Neural cell (in vitro differentiated cells): ENCODE measurements around the gene EYA4. TPM values are rescaled to one million over a fixed set of nuclear protein-coding genes. Genes with fewer than 3 reads are reported as not detected.

Experiments used
- H2AFZ ChIP-seq: fragments of 200-600, 300-800 bp; sonication (generic), shearing (Covaris generic); 2 replicates; pipeline ENCODE4 v1.6.0; 2014; ENCODE audit warnings: low read depth, mild to moderate bottlenecking, antibody characterized with exemption, low read length, moderate library complexity
- H3F3A ChIP-seq: fragments of 200-600 bp; shearing (Covaris generic); 2 replicates; pipeline ENCODE4 v1.6.1; 2016; ENCODE audit warnings: mild to moderate bottlenecking, moderate library complexity, mixed read lengths, antibody characterized with exemption, low read length; ENCODE audit not compliant: insufficient read depth, poor library complexity, severe bottlenecking
- H3K27ac ChIP-seq: fragments of 200-600, 300-800 bp; sonication (generic), shearing (Covaris generic); 2 replicates; pipeline ENCODE4 v1.5.1; 2014; ENCODE audit warnings: mild to moderate bottlenecking, low read length, moderate library complexity
- H3K27me3 ChIP-seq: fragments of 300-800, 200-600 bp; sonication (generic), shearing (Covaris generic); 2 replicates; pipeline ENCODE4 v1.6.0; 2014; ENCODE audit warnings: mild to moderate bottlenecking, low read depth, low read length, moderate library complexity; ENCODE audit not compliant: insufficient read depth
- H3K36me3 ChIP-seq: fragments of 300-800, 200-600 bp; sonication (generic), shearing (Covaris generic); 2 replicates; pipeline ENCODE4 v1.5.1; 2014; ENCODE audit warnings: mild to moderate bottlenecking, antibody characterized with exemption, low read length, moderate library complexity; ENCODE audit not compliant: insufficient read depth
- H3K4me2 ChIP-seq: fragments of 300-800, 200-600 bp; sonication (generic), shearing (Covaris generic); 2 replicates; pipeline ENCODE4 v1.6.0; 2014; ENCODE audit warnings: mild to moderate bottlenecking, low read length
- H3K4me3 ChIP-seq: fragments of 300-800, 200-600 bp; sonication (generic), shearing (Covaris generic); 2 replicates; pipeline ENCODE4 v1.5.1; 2014; ENCODE audit warnings: mild to moderate bottlenecking, low read length, moderate library complexity
- H3K79me2 ChIP-seq: fragments of 200-600 bp; shearing (Covaris generic); replicated peaks from 2 replicates; pipeline ENCODE4 v1.6.0; 2014; ENCODE audit warnings: mild to moderate bottlenecking, low read length, moderate library complexity; ENCODE audit not compliant: insufficient read depth
- H3K9ac ChIP-seq: fragments of 300-800, 200-600 bp; sonication (generic), shearing (Covaris generic); 2 replicates; pipeline ENCODE4 v1.6.1; 2016; ENCODE audit warnings: mild to moderate bottlenecking, low read length, mixed read lengths
- H3K9me2 ChIP-seq: fragments of 200-600 bp; shearing (Covaris generic); 2 replicates; pipeline ENCODE4 v1.6.1; 2016; ENCODE audit warnings: mild to moderate bottlenecking, low read length, mixed read lengths; ENCODE audit not compliant: insufficient read depth
- H3K9me3 ChIP-seq: fragments of 200-600, 300-800 bp; sonication (generic), shearing (Covaris generic); 2 replicates; pipeline ENCODE4 v1.6.1; 2016; ENCODE audit warnings: mild to moderate bottlenecking, mixed run types, low read length, moderate library complexity, mixed read lengths
- H4K20me1 ChIP-seq: fragments of 200-600 bp; shearing (Covaris generic); 2 replicates; pipeline ENCODE4 v1.6.1; 2016; ENCODE audit warnings: mild to moderate bottlenecking, mixed run types; ENCODE audit not compliant: insufficient read depth
- CTCF ChIP-seq: fragments of 450-650 bp; IDR thresholded peaks from 2 replicates; pipeline ENCODE4 v1.5.1; 2014; ENCODE audit warnings: antibody characterized with exemption, mild to moderate bottlenecking, moderate library complexity; ENCODE audit not compliant: poor library complexity, severe bottlenecking
- EP300 ChIP-seq: fragments of 450-650 bp; conservative IDR thresholded peaks from 2 replicates; pipeline ENCODE4 v1.6.1; 2014; ENCODE audit warnings: antibody characterized with exemption, mild to moderate bottlenecking, moderate library complexity; ENCODE audit not compliant: poor library complexity, severe bottlenecking
- EZH2 ChIP-seq: fragments of 200-600, 300-800 bp; shearing (Covaris generic), sonication (generic); IDR thresholded peaks from 2 replicates; pipeline ENCODE4 v1.6.1; 2014; ENCODE audit warnings: antibody characterized with exemption, low read length, borderline replicate concordance, mild to moderate bottlenecking; ENCODE audit not compliant: insufficient read depth, poor library complexity, severe bottlenecking
- MXI1 ChIP-seq: fragments of 450-650 bp; conservative IDR thresholded peaks from 2 replicates; pipeline ENCODE4 v1.6.1; 2014; ENCODE audit warnings: antibody characterized with exemption, mild to moderate bottlenecking; ENCODE audit not compliant: poor library complexity, severe bottlenecking
- POLR2AphosphoS5 ChIP-seq: IDR thresholded peaks from 2 replicates; pipeline ENCODE4 v1.6.1; 2012
- RAD21 ChIP-seq: fragments of 450-650 bp; conservative IDR thresholded peaks from 2 replicates; pipeline ENCODE4 v1.6.1; 2014; ENCODE audit warnings: antibody characterized with exemption, mild to moderate bottlenecking, moderate library complexity
- REST ChIP-seq: IDR thresholded peaks from 2 replicates; pipeline ENCODE4 v1.6.1; 2012; ENCODE audit warnings: borderline replicate concordance
- SMC3 ChIP-seq: fragments of 450-650 bp; conservative IDR thresholded peaks from 2 replicates; pipeline ENCODE4 v1.6.1; 2014; ENCODE audit warnings: antibody characterized with exemption, mild to moderate bottlenecking, moderate library complexity; ENCODE audit not compliant: poor library complexity
- TAF1 ChIP-seq: IDR thresholded peaks from 2 replicates; pipeline ENCODE4 v1.6.1; 2012; ENCODE audit warnings: low read depth
- polyA plus RNA-seq: library from polyadenylated mRNA; depleted of rRNA; stranded (reverse); fragments of >200 nt; gene quantifications from 2 replicates; pipeline ENCODE4 v1.2.3, GENCODE V29; 2014

Gene EYA4
- polyA plus RNA-seq, 1 donor from 2014 or later, result 2.6 TPM

DNA sequence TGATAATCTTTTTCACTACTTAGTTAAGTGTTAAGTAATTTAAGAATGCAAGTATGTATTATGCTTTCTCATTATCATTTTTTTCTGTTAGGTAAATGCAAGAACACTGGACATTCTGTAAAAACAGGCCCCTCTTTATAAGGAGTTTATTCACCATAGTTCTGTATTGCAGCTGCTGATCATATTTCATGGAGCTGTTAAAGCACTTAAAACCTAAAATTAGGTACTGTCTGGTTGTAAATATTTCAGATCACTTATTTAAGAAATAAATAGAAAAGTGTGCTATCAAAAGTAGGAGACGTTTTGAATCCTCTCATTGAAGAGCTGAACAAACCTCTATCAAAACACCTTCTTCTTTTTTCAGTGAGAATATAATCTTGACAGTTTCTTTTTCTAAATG, 3.9 kb downstream of the EYA4 start:
- H3F3A ChIP-seq, result no peaks in the 10 kb centered on the region
- no peaks in the 10 kb centered on the region for H3K36me3 ChIP-seq
- no peaks in the 10 kb centered on the region for H3K9me3 ChIP-seq
- H2AFZ ChIP-seq, result no peak overlapping the region
- H4K20me1 ChIP-seq, result no peaks in the 10 kb centered on the region
- H3K79me2 ChIP-seq, result peaks cover 16% of the 10 kb centered on the region
- H3K4me2 ChIP-seq, result no peak overlapping the region
- H3K27ac ChIP-seq, result no peak overlapping the region
- TF ChIP-seq EZH2 (no peak), EP300 (no peak), SMC3 (no peak), TAF1 (no peak), MXI1 (no peak), POLR2AphosphoS5 (no peak), RAD21 (no peak), CTCF (no peak), REST (no peak)
- no peak overlapping the region for H3K4me3 ChIP-seq
- no peak overlapping the region for H3K9ac ChIP-seq
- H3K9me2 ChIP-seq, result no peaks in the 10 kb centered on the region
- H3K27me3 ChIP-seq, result peaks cover 49% of the 10 kb centered on the region

GRCh38 chr6:133245422-133245903, 4.3 kb downstream of the EYA4 start:
- Histone ChIP-seq H3K9me2 (no peaks in the 10 kb centered on the region), H3F3A (no peaks in the 10 kb centered on the region), H4K20me1 (no peaks in the 10 kb centered on the region), H3K79me2 (peaks cover 16% of the 10 kb centered on the region), H3K36me3 (no peaks in the 10 kb centered on the region), H3K27ac (no peak overlapping the region), H3K4me3 (no peak overlapping the region), H3K27me3 (peaks cover 44% of the 10 kb centered on the region), H3K9me3 (no peaks in the 10 kb centered on the region), H2AFZ (no peak overlapping the region), H3K4me2 (no peak overlapping the region), H3K9ac (no peak overlapping the region)
- TF ChIP-seq RAD21 (no peak), EP300 (no peak), REST (no peak)
